HG03378 (cell line): ENCODE data around the gene CLTCL1.

Source experiments
- ATAC-seq: cut with Tn5 transposase; IDR thresholded peaks from one replicate; pipeline ENCODE4 v1.9.1; 2021; ENCODE audit warnings: mild to moderate bottlenecking, moderate library complexity; ENCODE audit not compliant: unreplicated experiment

Gene CLTCL1

DNA sequence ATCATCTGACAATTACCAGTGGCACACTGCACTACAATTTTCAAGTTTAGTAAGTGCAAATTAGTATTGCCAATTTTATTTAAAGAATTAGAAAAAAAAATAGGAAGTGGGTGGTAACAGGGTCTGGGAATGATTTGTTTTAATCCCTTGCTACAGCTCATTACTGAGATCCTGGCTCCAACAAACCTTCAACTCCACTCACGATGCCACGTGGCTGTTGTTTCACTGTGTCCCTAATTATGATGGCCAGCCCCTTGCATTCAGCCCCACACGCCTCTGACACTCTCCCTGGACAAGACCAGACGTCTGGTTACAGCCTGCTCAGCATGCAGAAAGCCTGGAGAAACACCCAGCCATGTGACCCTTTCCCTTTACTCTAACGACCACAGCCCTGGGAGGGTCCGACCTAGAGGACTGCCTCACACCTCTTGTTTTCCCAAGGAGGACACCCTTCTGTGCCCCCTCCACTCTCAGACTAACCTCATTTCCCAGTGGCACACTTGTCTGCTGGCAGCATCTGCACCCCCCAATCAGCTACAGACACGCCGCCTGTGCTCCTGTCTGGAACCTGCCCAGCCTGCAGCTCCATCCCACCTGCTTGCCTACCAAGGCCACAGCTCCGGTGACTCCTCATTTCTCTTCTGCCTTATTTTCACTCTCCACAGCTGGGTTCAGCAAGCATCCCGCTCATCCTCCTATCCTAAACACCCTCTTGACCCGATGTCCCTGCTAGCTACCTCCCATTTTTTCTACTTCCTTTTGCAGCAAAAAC, 94.5 kb downstream of the CLTCL1 start:
- ATAC-seq, result no peak

DNA sequence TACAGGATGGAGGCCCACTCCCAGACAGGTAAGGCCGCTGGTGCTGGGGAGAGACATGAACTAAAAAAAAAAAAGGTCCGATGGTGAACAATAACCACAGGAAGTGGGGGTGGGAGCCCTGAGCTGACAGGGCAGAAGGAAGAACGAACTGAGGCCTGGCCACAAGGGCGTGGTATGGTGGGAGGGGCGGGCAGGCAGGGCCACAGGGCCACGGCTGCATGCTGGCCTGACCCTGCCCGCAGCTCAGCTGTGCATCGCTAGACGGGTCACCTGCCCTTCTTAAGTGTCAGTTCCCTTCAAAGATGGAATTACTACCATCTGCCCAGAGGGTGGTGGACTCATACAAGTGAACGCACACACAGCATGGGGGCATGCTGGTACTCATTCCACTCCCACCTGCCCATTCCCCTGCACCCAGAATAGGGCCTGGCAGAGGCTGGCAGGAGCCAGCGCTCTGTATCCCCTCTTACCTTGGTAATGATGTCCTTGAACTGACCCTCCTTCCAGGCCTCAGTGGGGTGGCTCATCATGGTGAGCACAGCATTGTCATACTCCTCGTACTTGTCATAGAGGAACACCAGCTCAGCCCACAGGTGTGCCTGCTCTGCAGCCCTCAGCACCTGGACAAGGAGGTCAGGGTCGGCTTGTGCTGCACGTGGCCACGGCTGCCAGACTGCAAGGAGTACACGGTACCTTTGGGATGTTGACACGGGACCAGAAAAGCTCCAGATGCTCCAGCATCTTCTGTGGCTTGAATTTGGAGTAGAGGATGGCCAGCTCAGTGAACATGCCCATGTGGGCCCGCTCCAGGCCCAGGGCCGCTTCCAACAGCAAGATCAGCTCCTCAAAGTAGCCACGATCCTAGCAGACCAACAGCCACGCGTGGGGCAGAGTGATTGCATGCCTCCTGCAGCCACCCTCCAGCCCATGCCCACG, 95.5 kb downstream of the CLTCL1 start:
- ATAC-seq, result no peak

- no peak for ATAC-seq
These were observed 96.6 kb downstream of the CLTCL1 start for GRCh38 chr22:19194766-19195536.

DNA sequence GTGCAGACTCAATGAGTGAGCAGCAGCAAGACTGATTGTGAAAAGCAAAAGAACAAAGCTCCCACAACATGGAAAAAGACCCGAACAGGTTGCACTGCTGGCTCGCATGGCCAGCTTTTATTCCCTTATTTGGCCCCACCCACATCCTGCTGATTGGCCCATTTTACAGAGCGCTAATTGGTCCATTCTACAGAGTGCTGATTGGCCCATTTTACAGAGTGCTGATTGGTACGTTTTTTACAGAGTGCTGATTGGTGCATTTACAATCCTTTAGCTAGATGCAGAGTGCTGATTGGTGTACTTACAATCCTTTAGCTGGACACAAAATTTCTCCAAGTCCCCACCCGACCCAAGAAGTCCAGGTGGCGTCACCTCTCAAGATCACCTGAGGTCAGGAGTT, 97.6 kb downstream of the CLTCL1 start:
- no peak for ATAC-seq

GRCh38 chr22:19187716-19188563, 103.6 kb downstream of the CLTCL1 start:
- ATAC-seq, result no peak

DNA sequence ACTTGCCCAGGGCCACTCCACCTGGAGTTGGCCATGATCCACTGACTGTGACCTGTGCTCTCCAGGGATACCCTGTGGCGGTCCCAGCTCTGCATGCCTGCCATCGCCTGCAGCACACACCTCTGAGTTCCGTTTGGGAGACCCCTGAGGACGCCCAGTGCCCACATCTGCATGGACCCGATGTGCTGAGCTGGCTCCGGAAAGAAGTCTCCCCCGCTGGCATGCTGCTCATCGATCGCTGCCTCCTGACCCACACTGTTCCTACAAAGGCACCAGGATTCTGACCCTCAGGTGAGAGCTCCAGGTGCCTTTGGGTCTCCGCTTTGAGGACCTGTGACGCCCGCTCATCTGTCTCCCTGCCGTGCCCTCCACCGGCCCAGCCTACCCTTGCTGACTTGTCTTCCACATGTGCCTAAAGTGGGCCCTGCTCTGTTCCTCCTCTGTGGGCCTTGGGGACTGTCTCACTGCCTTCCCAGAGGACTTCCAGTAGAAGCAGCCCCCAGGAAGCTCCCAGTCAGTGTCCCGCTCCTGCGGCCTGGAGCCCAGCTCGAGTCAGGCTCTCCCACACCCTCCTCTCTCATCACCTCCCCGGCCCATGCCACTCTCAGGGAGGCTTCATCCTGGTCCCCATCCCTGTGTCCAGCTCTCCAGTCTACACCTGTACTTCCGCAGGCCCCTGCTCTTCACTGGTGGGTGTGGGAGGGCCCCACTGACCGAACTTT, 107.1 kb downstream of the CLTCL1 start:
- ATAC-seq, result no peak

- ATAC-seq, result no peak
These were observed 108.3 kb downstream of the CLTCL1 start for GRCh38 chr22:19183216-19183615.

- ATAC-seq, result no peak
These were observed 108.9 kb downstream of the CLTCL1 start for GRCh38 chr22:19182472-19183157.

DNA sequence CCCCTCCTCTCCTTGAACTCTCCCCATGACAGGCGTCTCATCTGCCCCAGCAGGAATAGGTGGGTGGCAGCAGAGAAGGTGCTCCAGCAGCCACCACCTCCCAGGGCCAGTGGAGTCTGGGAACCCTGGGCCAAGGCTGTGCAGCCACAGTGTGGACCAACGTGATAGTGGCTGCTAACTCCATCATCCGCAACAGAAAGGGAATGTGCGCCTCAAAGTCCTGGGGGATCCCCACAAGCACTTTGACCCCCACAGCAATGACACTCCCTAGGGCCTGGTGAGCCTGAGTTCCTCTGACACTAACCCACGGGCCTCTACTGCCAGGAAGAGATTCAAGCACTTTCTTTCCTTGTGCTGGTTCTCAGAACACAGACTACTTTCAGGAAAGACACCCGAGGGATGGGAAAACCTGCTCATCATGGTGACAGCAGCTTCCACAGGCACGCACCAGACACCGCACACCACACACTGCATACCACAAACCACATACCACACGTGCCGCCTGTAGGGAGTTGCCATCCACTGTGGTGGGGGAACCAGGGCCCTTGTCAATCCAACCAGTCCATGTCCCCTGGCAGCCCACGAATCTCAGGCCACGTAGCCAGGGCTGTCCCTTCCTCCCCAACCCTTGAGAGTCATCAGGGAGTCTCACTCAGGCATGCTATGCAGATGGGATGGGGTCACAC, 109.6 kb downstream of the CLTCL1 start:
- ATAC-seq, result no peak

GRCh38 chr22:19180740-19181410, 110.6 kb downstream of the CLTCL1 start:
- no peak for ATAC-seq

DNA sequence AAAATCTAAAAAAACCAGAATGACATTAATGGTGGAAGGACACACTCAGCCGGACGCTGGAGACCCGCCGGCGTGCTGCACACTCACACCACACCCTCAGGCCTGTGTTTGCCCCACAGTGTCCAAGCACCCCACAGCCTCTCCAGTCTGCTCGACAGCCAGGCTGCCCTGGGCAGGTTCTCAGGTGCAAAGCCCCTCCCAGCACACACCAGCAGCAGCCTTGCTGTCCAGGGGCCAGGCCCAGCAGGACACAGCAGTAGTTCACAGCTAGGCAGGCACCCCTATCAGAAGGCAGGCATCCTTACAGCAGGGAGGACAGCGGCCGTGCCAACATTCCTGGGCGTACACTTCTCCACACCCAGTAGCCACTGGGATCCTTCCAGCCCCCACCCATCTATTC, 111.3 kb downstream of the CLTCL1 start:
- ATAC-seq, result no peak

DNA sequence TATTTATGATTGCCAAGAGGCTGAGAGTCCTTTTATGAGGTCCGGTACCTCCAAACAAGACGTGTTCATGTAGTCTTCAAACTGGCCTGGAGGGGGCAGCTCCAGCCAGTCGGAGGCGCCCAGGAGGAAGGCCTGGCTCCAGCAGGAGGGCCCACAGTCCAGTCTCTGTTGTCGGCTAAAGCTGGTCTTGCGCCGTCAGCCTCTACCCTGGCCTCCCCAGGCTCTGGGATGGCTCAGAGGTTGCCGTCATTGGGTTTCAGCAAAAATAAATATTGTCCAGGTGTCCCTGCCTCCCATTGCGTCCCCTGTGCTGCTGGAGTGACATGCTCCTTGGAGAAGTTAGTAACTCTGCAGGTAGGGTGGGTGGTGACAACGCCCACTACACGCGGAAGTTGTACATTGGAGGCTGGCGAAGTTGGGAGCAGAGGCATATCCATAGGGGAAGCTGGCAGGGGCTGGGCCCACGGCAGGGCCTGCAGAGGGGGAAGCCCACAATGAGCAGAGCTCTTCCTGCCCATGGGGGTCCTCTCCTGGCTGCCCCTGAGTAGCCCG, 111.9 kb downstream of the CLTCL1 start:
- ATAC-seq, result peak; percentile 34

DNA sequence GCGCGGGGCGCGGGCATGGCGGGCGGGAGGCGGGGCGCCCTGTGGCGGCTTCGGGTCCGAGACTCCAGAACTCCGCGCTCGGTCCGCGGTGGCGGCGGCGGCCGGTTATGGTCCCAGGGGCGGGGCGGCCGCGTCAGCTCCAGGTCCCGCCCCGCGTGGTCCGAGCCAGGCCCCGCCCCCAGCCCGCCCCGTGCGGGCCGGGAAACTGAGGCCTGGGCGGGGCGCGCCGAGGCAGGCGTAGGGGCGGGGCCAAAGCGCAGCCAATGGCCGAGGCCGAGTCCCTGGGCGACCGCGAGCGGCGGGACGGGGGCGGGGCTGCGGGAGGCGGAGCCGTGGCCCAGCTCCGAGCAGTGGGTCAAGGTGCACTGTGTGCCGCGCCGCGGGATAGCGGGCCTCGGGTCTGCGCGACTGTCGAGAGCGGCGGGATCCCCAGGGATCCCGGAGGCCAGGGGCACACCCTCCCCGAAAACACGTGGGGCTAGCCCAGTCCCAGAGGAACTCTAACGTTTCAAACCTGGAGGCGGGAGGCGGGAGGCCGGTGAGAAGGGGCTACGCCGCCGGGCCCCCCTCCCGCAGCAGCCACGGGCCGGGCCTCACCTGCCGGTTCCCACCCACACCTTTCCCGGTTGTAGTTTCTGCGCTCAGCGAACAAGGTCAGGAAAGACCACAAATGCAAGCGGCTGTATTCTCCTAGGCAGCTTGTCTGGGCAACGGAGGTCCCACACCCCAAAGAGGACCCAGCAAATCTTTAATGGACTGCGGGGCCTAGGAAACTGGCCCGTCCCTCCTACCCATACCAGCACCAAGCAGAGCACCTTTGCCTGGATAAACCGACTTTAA, 112.6 kb downstream of the CLTCL1 start, which contains the start of gene SLC25A1:
SLC25A1 (minus strand) TSS at position 80 of the 840 bp plus-strand sequence; CDS start at position 17, 63 bp downstream.
- peak; percentile 32 for ATAC-seq

GRCh38 chr22:19178065-19178656, 113.4 kb downstream of the CLTCL1 start:
- ATAC-seq, result peak; percentile 19

DNA sequence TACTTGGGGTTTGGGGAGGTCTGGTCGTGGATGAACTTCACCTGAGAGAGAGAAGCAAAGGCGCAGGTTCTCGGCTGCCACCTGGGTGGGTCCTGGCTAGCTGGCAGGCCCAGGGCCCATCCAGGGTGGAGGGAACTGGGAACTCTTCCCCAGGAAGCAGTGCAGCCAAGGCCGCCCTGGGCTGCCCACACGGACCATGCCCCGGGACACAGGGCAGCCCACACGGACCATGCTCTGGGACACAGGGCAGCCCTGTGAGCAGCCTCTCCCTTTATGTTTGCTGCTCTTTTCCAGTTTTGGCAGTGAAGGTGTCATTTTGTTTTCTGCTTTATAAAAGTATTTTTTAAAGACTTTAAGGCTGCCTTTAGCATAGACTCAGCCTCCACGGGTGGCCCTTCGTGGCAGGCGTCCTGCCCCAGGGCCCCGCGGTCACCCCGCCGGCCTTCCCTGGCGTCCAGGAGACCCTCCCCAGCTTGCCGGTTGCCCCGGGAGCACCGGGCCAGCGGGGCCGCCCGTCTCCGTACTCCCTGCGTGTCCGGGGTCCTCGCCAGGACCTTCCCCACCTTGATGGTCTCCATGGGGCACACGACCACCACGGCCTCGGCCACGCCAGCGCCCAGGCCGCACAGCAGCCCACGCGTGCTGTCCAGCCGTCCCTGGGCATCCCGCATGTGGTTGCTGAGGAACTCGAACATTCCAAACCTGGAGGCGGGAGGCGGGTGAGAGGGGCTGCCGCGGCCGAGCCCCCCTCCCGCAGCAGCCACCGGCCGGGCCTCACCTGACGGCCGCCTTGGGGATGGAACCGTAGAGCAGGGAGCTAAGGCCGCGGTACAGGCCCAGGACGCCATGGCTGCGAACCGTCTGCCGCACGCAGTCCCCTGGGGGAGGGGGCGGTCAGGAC, 114.1 kb downstream of the CLTCL1 start:
- no peak for ATAC-seq
